Measurements from ENCODE around the gene PTPRQ.
"Not testable (repeated sequence)": the region's sequence is repeated elsewhere in the genome, so short reads cannot be mapped to it uniquely, and the experiment has no call there.

Gene PTPRQ
- total RNA-seq, result 0 to 0.04 (median 0) reads per million in 3 experiments

- DNase-seq, result no peak
Measured at GRCh38 chr12:80443974-80444666, at the start of gene PTPRQ. Gene PTPRQ (plus strand): TSS chr12:80444235. CDS start chr12:80444346, 111 bp downstream.

- DNase-seq, result no peak
Measured at GRCh38 chr12:80400571-80400991, 43.5 kb upstream of the PTPRQ start.

- DNase-seq, result no peak
Measured at GRCh38 chr12:80401191-80401590, 42.8 kb upstream of the PTPRQ start.

DNA sequence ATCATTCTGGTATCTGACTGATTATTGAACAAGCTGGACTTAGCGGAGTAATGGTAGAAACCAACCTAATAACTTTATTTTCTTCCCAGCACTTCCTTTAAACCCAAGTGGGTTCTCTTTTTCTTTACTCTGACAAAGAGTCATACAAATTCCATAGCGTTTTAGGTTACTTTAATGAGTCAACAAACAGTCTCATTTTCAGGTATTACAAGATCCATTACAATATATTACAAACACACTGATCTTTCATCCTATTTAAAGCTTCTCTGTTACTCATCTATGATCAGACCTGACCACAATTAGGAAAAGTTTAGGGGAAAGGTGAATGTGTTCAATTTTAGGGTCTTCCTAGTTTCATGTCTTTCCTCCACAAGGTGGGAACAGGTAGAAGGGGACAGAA, 39.4 kb upstream of the PTPRQ start:
- no peak for DNase-seq

DNA sequence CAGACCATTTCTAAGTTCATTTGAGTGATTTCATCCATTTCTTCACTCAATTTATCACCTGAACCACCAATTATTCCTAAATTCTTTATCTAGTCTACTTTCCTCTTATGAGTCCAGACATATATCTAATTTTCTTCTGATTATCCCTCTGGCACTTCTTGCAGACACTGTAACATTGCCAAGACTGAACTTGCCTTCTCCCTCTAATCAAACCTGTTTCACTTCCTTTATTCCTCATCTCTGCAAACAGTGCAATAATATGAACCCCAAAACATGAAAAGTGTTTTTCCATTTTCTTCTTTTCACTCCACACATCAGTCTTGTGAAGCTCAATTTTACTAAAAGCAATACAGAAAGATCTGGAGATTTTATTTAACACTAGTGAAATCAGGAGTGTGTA, 37.8 kb upstream of the PTPRQ start:
- DNase-seq, result no peak

- DNase-seq, result no peak
Measured at GRCh38 chr12:80411787-80412186, 32.2 kb upstream of the PTPRQ start.

- no peak for DNase-seq
Measured at GRCh38 chr12:80412343-80412953, 31.6 kb upstream of the PTPRQ start.

DNA sequence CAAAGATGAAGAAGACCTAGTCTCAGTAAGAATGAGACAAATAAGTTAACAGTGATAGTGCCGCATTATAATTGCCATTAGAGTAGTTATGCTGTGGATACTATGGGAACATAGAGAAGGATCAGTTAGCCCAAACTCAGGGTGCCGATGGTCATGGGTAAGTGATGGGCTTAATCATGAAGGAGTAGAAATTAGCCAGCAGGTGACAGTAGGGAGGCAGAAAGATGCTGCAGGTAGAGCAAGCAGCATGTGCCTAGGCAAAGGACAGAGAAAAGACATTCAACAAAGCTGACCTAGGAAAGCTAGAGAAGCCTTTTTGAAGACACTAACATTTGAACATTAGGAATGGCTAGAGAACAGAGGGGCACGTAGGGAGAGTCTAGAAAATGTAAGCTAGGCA, 30.6 kb upstream of the PTPRQ start:
- DNase-seq, result no peak

DNA sequence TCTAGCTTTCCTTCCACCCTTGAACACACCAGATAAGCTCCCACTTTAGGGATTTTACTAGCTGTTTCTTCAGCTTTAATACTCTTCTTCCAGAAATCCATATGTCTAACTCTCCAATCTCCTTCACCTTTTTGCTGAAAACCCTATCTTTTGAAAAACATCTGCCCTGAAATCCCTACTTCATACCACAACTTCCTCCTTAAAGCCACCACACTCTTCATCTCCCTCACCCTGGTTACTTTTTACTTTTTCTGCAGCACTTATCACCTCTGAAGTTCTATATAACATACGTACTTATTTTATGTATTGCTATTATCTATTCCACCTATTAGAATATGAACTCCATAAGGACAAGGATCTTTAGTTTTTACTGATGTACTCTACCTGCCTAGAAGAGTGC, 28.6 kb upstream of the PTPRQ start:
- DNase-seq, result no peak

DNA sequence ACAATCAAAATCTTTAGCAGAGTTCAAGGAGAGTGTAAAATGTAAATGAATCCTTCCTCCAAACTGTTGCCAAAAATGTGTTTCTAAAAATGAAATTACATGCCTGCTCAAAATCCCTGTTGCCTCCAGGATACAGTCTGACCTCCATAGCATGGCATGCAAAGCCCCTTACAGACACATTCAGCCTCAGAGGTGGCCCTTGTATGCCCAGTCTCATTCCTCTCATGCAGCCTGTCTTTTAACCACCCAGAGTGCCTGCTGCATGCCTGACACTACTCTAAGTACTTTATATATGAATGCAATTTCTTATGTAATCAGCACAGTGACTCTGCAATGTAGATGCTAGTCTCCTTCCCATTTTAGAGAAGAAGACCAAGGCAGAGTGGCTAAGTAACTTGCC, 24.4 kb upstream of the PTPRQ start:
- no peak for DNase-seq

- no peak for DNase-seq
Measured at GRCh38 chr12:80420075-80420474, 24.0 kb upstream of the PTPRQ start.

DNA sequence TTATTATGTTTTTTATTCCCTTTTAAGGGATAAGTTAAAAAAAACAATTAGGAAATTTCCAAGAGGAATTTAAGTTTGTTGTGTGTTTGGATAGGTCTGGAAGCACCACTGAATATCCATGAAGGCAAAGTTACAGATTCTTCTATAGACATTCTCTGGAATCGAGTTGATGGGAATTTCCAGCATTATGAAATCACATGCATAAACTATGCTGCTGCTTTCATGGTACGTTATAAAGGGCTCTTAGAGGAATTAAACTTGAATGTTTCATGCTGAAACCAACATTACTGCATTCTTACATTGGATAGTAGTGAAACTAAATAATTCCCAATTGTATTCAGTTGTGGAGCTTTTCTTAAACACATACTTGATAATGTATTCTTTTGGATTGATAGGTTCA, 21.5 kb upstream of the PTPRQ start:
- DNase-seq, result no peak

- no peak for DNase-seq
Measured at GRCh38 chr12:80432061-80432460, 12.0 kb upstream of the PTPRQ start.

DNA sequence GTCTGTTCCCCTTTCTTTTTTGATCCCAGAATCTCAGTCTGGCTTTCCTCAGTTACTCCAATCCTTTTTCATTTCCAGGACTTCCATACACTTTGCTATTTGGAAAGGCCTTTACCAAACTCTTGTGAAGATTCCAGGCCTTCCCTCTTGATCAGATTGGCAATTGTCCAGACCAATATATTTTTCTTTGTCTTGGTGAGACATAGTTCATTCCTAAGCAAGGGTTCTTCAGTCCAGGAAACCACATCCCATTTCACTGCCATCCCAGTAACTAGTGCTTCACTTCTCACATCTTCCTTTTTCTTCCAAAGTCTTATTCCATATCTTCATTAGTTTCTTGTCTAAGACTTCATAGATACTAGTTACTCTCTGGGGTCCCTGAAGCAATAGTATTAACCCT, 2.1 kb upstream of the PTPRQ start:
- no peak for DNase-seq

- no peak for DNase-seq
Measured at GRCh38 chr12:80442426-80443222, 1.4 kb upstream of the PTPRQ start.

- DNase-seq, result no peak
Measured at GRCh38 chr12:80445083-80445793, 1.2 kb downstream of the PTPRQ start.

GRCh38 chr12:80456513-80456912, 12.5 kb downstream of the PTPRQ start:
- no peak for DNase-seq

GRCh38 chr12:80460972-80461371, 16.9 kb downstream of the PTPRQ start:
- no peak for DNase-seq

- DNase-seq, result not testable (repeated sequence)
Measured at GRCh38 chr12:80461851-80462250, 17.8 kb downstream of the PTPRQ start.

DNA sequence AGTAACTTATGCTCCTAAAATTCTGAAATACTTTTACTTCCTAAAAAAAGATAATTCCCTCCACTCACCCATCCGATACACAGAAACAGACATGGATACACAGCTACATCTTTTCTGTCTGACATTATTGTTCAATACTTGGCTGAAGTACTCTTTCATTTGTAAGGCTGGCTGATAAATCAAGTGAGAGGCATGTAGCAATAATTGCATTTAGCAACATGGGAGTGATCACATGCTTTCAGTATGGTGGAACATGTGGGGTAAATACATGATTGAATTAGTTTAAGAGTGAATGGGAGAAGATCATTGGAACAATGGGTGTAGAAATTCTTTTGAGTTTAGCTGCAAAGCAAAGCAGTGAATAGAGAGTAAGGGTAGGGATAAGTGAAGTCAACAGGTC, 25.6 kb downstream of the PTPRQ start:
- DNase-seq, result no peak

DNA sequence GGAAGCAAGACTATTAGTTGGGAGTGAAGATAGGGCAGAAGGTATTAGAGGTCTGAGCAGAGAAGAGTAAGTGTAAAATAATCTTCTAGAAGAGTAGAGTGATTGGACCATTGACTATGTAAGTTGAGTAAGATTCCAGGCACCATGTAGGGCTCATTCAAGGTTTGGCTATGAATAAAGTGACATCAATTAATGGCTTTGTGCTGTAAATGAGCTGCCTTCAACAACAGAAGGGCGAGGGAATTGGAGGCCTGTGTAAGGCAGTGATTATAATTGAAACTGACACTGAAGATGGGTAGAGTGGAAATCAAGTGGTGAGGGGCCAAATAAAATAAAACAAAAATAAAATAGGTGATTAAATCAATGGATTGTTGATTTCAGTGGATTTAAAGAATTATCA, 26.4 kb downstream of the PTPRQ start:
- no peak for DNase-seq

GRCh38 chr12:80472236-80472635, 28.2 kb downstream of the PTPRQ start:
- no peak for DNase-seq

DNA sequence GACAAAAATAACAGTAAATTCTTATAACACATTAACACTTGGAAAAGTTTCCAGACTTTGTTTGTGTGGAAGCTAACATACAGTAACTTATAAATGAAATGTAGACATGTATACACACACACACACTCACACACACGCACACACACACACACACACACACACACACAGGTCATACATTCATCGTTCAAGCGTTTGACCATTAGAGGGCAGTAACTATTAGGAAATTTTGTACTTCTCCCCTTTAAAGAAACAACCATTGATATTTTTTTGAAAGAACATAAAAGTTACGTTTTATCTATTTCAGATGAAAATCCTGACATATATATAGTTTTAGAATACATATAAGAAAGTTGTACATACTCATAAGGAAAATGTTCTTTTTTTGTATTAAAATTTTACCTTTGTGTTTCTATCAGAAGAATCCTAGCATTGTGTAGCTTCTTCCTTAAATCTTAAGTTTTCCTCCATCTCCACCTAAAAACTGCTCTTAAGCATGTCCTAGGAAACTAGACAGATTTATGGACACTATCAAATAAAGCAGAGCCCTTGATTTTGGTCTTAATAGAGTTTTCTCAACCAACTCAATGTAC, 29.0 kb downstream of the PTPRQ start:
- no peak for DNase-seq

Data from central memory CD4-positive, alpha-beta T cell (primary cell).